HepG2 (cell line): Measurements from ENCODE around the gene SDK2.

Experiments used
- CTCF ChIP-seq: sonication (generic); formaldehyde crosslinking; IDR thresholded peaks from 2 replicates; pipeline ENCODE4 v1.5.0; 2020; ENCODE audit warnings: mild to moderate bottlenecking, missing genetic modification reagents, moderate library complexity
- RAD51 ChIP-seq: fragments of 450-650 bp; IDR thresholded peaks from 2 replicates; pipeline ENCODE4 v1.6.1; 2016; ENCODE audit warnings: borderline replicate concordance
- TF ChIP-seq, protein P1 (sequence below), 2 experiments: IDR thresholded peaks; 2 replicates each; pipeline ENCODE4 v1.6.1; 2011 to 2012; ENCODE audit warnings: low read length in 2 of 2, borderline replicate concordance in 1 of 2, low read depth in 1 of 2, mild to moderate bottlenecking in 1 of 2, moderate library complexity in 1 of 2

- TF ChIP-seq RAD51, result no peak
- no peak for TF ChIP-seq CTCF (CRISPR knock-in tag)
- TF ChIP-seq, protein P1, sequence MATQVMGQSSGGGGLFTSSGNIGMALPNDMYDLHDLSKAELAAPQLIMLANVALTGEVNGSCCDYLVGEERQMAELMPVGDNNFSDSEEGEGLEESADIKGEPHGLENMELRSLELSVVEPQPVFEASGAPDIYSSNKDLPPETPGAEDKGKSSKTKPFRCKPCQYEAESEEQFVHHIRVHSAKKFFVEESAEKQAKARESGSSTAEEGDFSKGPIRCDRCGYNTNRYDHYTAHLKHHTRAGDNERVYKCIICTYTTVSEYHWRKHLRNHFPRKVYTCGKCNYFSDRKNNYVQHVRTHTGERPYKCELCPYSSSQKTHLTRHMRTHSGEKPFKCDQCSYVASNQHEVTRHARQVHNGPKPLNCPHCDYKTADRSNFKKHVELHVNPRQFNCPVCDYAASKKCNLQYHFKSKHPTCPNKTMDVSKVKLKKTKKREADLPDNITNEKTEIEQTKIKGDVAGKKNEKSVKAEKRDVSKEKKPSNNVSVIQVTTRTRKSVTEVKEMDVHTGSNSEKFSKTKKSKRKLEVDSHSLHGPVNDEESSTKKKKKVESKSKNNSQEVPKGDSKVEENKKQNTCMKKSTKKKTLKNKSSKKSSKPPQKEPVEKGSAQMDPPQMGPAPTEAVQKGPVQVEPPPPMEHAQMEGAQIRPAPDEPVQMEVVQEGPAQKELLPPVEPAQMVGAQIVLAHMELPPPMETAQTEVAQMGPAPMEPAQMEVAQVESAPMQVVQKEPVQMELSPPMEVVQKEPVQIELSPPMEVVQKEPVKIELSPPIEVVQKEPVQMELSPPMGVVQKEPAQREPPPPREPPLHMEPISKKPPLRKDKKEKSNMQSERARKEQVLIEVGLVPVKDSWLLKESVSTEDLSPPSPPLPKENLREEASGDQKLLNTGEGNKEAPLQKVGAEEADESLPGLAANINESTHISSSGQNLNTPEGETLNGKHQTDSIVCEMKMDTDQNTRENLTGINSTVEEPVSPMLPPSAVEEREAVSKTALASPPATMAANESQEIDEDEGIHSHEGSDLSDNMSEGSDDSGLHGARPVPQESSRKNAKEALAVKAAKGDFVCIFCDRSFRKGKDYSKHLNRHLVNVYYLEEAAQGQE (IDR thresholded peaks at IDR 0.05; ENCODE audit: borderline replicate concordance in 1 of 2, low read depth in 1 of 2, low read length in 2 of 2), result no peak
Measured at GRCh38 chr17:73471924-73472323, 172.3 kb downstream of the SDK2 start.
